K562 (cell line): Measurements from ENCODE around the gene MARK2. TPM values are rescaled to one million over a fixed set of nuclear protein-coding genes. Genes with fewer than 3 reads are reported as not detected.

Source experiments
- CBX8 ChIP-seq: fragments of 200-600 bp; sonication (generic); IDR thresholded peaks from 2 replicates; pipeline ENCODE4 v1.6.1; 2012; ENCODE audit warnings: borderline replicate concordance, mixed run types, low read depth, mild to moderate bottlenecking, moderate library complexity, mixed read lengths, low read length, control low read depth, inconsistent platforms; ENCODE audit not compliant: poor library complexity, severe bottlenecking; ENCODE audit errors: extremely low read depth
- CTBP1 ChIP-seq: fragments of 450-650 bp; IDR thresholded peaks from 2 replicates; pipeline ENCODE4 v1.6.1; 2016; ENCODE audit warnings: borderline replicate concordance
- CXXC5 ChIP-seq: fragments of 250-450 bp; sonication (Bioruptor Pico); IDR thresholded peaks from 2 replicates; pipeline ENCODE4 v1.8.0; 2022; ENCODE audit warnings: inconsistent platforms, mild to moderate bottlenecking, moderate library complexity
- FOXM1 ChIP-seq, 2 experiments: fragments of 450-650 bp in 1 of 2; sonication (generic) in 1 of 2; formaldehyde crosslinking in 1 of 2; IDR thresholded peaks; 2 replicates each; pipeline versions ENCODE4 v1.6.1 to v1.9.0; 2017 to 2022; ENCODE audit warnings: low read depth in 2 of 2, mild to moderate bottlenecking in 2 of 2, missing genetic modification reagents in 1 of 2, moderate library complexity in 1 of 2
- FOXP1 ChIP-seq: sonication (generic); formaldehyde crosslinking; IDR thresholded peaks from 2 replicates; pipeline ENCODE4 v1.8.0; 2022; ENCODE audit warnings: mild to moderate bottlenecking, missing genetic modification reagents
- HOXB6 ChIP-seq: fragments of 250-450 bp; sonication (Bioruptor Pico); IDR thresholded peaks from 2 replicates; pipeline ENCODE4 v1.5.1; 2022; ENCODE audit warnings: mild to moderate bottlenecking, borderline replicate concordance
- JUN ChIP-seq, 2 experiments: sonication (generic) in 1 of 2; formaldehyde crosslinking in 1 of 2; IDR thresholded peaks; 2 replicates each; pipeline versions ENCODE4 v1.6.1 to v1.8.0; 2012 to 2022; ENCODE audit warnings: borderline replicate concordance in 2 of 2, mild to moderate bottlenecking in 2 of 2, improper control_type of control experiment in 1 of 2, low read depth in 1 of 2, low read length in 1 of 2, missing genetic modification reagents in 1 of 2
- MTA2 ChIP-seq: fragments of 450-650 bp; IDR thresholded peaks from 2 replicates; pipeline ENCODE4 v1.6.1; 2016; ENCODE audit warnings: low read depth
- RBM25 ChIP-seq: fragments of 200-400 bp; formaldehyde crosslinking; IDR thresholded peaks from 2 replicates; pipeline ENCODE4 v1.6.1; 2018; ENCODE audit warnings: low read length, low read depth, moderate library complexity; ENCODE audit not compliant: severe bottlenecking
- SMARCA4 ChIP-seq: fragments of 450-650 bp; IDR thresholded peaks from 2 replicates; pipeline ENCODE4 v1.6.1; 2016
- ZNF507 ChIP-seq: conservative IDR thresholded peaks from 2 replicates; pipeline ENCODE4 v1.6.1; 2017; ENCODE audit warnings: missing genetic modification characterization, missing compliant biosample characterization
- polyA plus RNA-seq, 8 experiments: library from polyadenylated mRNA; depleted of rRNA in 4 of 8; stranded (reverse) in 5 of 8; unstranded in 3 of 8; fragments of >200 nt; fragmentation: Nextera tagmentation in 2 of 8; fragmentation: Illumina TruSeq in 1 of 8; extraction: Ambion mirVana in 2 of 8; extraction: Trizol in 1 of 8; gene quantifications; 2 replicates each; pipeline versions ENCODE4 v1.2.1 to v1.2.3, GENCODE V29; 2011 to 2014; ENCODE audit warnings: inconsistent platforms in 1 of 8, missing spikeins in 1 of 8
- total RNA-seq, 7 experiments: library from RNA; depleted of rRNA in 6 of 7; stranded (reverse); fragments of >200 nt in 6 of 7; fragmentation: Illumina TruSeq in 2 of 7; extraction: Trizol in 2 of 7; gene quantifications; 2 replicates each; pipeline versions ENCODE4 v1.2.1 to v1.2.3, GENCODE V29; 2011 to 2021; ENCODE audit warnings: low replicate concordance in 1 of 7
- TF ChIP-seq, protein P1 (sequence below): fragments of 450-650 bp; IDR thresholded peaks from 2 replicates; pipeline ENCODE4 v1.6.1; 2016; ENCODE audit warnings: antibody characterized with exemption
- TF ChIP-seq, protein P2 (sequence below), 2 experiments: fragments of 450-650 bp; formaldehyde crosslinking in 1 of 2; IDR thresholded peaks; 2 replicates each; pipeline versions ENCODE4 v1.4.0 to v1.6.1; 2014 to 2020; ENCODE audit warnings: mild to moderate bottlenecking in 2 of 2, borderline replicate concordance in 1 of 2, low read depth in 1 of 2
- TF ChIP-seq, protein P3 (sequence below): fragments of 200-800 bp; sonication (Bioruptor generic); IDR thresholded peaks from 2 replicates; pipeline ENCODE4 v1.6.1; 2017; ENCODE audit warnings: missing genetic modification characterization, missing compliant biosample characterization

The MARK2 gene
- total and polyA plus RNA-seq, 9 of the 15 experiments (the other 6 are each of a cell fraction or from before 2014, with no cell fraction given), result 0.32 to 43.5 (median 15.1) TPM

DNA sequence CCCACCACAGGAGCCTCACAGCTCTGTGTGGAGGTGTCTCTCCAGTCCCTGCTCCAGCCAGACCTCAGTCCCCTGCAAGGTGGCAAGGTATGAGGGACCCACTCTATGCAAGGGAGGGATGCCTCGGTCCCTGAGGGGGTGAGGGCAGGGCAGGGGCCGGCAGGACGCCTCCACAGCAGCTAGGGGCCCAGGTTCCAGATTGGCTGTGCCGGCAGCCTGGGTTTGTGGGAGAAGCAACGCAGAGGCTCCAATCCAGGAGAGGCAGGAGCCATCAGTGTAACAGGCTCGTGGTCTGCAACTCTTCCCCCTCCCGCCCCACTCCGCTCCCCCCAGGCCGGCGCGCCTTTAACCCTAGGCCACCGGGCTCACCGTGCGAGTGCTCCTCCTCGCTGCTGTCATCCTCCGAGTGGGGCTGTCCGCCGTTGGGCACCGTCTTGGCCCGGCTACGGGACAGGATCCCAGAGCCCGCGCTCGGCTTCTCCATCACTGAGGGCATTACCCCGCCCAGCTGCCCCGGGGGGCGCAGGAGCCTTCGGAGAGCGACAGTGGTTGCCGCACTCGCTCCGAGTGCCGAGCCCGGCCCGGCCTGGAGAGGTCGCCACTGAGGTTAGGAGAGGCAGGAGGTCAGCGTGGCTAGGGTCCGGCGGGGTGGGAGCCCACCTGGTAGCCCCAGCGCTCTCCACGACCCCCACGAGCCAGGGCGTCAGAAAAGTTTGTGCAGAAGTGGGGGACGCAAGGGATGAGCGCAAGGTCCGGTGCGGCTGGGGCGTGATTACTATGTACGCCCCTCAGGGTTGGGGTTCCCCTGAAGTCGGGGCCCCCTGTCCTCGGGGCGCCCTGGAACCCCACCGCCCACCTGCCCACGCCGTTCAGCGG is 77.3 kb downstream of the MARK2 start (continued):
- TF ChIP-seq, protein P1, sequence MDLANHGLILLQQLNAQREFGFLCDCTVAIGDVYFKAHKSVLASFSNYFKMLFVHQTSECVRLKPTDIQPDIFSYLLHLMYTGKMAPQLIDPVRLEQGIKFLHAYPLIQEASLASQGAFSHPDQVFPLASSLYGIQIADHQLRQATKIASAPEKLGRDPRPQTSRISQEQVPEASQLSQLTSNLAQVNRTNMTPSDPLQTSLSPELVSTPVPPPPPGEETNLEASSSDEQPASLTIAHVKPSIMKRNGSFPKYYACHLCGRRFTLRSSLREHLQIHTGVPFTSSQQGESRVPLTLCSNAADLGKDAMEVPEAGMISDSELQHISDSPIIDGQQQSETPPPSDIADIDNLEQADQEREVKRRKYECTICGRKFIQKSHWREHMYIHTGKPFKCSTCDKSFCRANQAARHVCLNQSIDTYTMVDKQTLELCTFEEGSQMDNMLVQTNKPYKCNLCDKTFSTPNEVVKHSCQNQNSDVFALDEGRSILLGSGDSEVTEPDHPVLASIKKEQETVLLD, result peak; percentile 66
- TF ChIP-seq FOXP1, result 0 out of 2 replicates have a peak, but pooled peaks have one; percentile 55
- TF ChIP-seq, protein P2, sequence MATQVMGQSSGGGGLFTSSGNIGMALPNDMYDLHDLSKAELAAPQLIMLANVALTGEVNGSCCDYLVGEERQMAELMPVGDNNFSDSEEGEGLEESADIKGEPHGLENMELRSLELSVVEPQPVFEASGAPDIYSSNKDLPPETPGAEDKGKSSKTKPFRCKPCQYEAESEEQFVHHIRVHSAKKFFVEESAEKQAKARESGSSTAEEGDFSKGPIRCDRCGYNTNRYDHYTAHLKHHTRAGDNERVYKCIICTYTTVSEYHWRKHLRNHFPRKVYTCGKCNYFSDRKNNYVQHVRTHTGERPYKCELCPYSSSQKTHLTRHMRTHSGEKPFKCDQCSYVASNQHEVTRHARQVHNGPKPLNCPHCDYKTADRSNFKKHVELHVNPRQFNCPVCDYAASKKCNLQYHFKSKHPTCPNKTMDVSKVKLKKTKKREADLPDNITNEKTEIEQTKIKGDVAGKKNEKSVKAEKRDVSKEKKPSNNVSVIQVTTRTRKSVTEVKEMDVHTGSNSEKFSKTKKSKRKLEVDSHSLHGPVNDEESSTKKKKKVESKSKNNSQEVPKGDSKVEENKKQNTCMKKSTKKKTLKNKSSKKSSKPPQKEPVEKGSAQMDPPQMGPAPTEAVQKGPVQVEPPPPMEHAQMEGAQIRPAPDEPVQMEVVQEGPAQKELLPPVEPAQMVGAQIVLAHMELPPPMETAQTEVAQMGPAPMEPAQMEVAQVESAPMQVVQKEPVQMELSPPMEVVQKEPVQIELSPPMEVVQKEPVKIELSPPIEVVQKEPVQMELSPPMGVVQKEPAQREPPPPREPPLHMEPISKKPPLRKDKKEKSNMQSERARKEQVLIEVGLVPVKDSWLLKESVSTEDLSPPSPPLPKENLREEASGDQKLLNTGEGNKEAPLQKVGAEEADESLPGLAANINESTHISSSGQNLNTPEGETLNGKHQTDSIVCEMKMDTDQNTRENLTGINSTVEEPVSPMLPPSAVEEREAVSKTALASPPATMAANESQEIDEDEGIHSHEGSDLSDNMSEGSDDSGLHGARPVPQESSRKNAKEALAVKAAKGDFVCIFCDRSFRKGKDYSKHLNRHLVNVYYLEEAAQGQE (IDR thresholded peaks at IDR 0.05; ENCODE audit: borderline replicate concordance), result peak; percentile 49; the same call in 1 of the 2 replicates
- TF ChIP-seq, protein P2 (CRISPR knock-in tag; IDR thresholded peaks at IDR 0.05; ENCODE audit: low read depth), result no peak
- TF ChIP-seq CBX8, result no peak
- TF ChIP-seq MTA2, result no peak
- no peak for TF ChIP-seq JUN (IDR thresholded peaks at IDR 0.05; ENCODE audit: borderline replicate concordance, low read depth, low read length)
- 0 out of 2 replicates have a peak, but pooled peaks have one; percentile 20 for TF ChIP-seq JUN (CRISPR knock-in tag; IDR thresholded peaks at IDR 0.05; ENCODE audit: borderline replicate concordance)
- peak; percentile 42; the same call in 1 of the 2 replicates for TF ChIP-seq CTBP1
- no peak; the same call in 1 of the 2 replicates for TF ChIP-seq CXXC5 (CRISPR knock-in tag)
- TF ChIP-seq, protein P3, sequence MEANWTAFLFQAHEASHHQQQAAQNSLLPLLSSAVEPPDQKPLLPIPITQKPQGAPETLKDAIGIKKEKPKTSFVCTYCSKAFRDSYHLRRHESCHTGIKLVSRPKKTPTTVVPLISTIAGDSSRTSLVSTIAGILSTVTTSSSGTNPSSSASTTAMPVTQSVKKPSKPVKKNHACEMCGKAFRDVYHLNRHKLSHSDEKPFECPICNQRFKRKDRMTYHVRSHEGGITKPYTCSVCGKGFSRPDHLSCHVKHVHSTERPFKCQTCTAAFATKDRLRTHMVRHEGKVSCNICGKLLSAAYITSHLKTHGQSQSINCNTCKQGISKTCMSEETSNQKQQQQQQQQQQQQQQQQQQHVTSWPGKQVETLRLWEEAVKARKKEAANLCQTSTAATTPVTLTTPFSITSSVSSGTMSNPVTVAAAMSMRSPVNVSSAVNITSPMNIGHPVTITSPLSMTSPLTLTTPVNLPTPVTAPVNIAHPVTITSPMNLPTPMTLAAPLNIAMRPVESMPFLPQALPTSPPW, result no peak
- TF ChIP-seq FOXM1 (IDR thresholded peaks at IDR 0.05; ENCODE audit: low read depth), result no peak
- TF ChIP-seq FOXM1 (CRISPR knock-in tag; IDR thresholded peaks at IDR 0.05; ENCODE audit: low read depth), result no peak
- 0 out of 2 replicates have a peak, but pooled peaks have one; percentile 14 for TF ChIP-seq SMARCA4
- TF ChIP-seq RBM25, result no peak
- TF ChIP-seq ZNF507 (tag), result no peak
- TF ChIP-seq HOXB6 (CRISPR knock-in tag), result no peak
